Measurements from ENCODE around the gene OGFOD1. TPM values are rescaled to one million over a fixed set of nuclear protein-coding genes. Genes with fewer than 3 reads are reported as not detected.

OGFOD1 gene
- total RNA-seq, 2 donors from 2014 or later = 19.9 to 26.1 TPM

Other genes starting within 250 kb of the OGFOD1 start
- 100 to 1,000 TPM in 1 of 2 donors, 10 to 100 TPM in 1; 64.8 to 102 TPM for gene AMFR, start 26.0 kb upstream of the OGFOD1 start, total RNA-seq
- gene NUDT21, start 222 bp upstream of the OGFOD1 start, total RNA-seq = 10 to 100 TPM; 84.8 to 92.2 TPM
- gene BBS2, start 68.5 kb downstream of the OGFOD1 start, total RNA-seq = 10 to 100 TPM; 47.2 to 60.9 TPM
- gene MT4, start 113.5 kb downstream of the OGFOD1 start, total RNA-seq = not detected
- gene MT3, start 138.0 kb downstream of the OGFOD1 start, total RNA-seq = not detected
- gene MT2A, start 157.0 kb downstream of the OGFOD1 start, total RNA-seq = 10 to 100 TPM; 36.4 to 43.4 TPM
- 1 to 10 TPM; 1.9 to 8.7 TPM for gene MT1E, start 174.2 kb downstream of the OGFOD1 start, total RNA-seq
- gene MT1M, start 181.1 kb downstream of the OGFOD1 start, total RNA-seq = not detected
- gene MT1A, start 187.1 kb downstream of the OGFOD1 start, total RNA-seq = not detected
- not detected for gene MT1B, start 200.3 kb downstream of the OGFOD1 start, total RNA-seq
- gene MT1F, start 206.4 kb downstream of the OGFOD1 start, total RNA-seq = 1 to 10 TPM; 3.3 to 8.8 TPM
- gene MT1G, start 216.5 kb downstream of the OGFOD1 start, total RNA-seq = under 1 TPM in 1 of 2 donors, not detected in 1; 0.85 TPM
- not detected for gene MT1H, start 218.3 kb downstream of the OGFOD1 start, total RNA-seq
- gene MT1X, start 230.9 kb downstream of the OGFOD1 start, total RNA-seq = 10 to 100 TPM; 22.0 to 22.1 TPM